Posterior vena cava (tissue), 2 donors: Measurements from ENCODE around the gene SRSF9. TPM values are rescaled to one million over a fixed set of nuclear protein-coding genes. Genes with fewer than 3 reads are reported as not detected.

Experiments
- DNase-seq: peaks from one replicate; pipeline ENCODE4 v3.0.0-alpha.2; 2020; ENCODE audit warnings: low spot score
- intact Hi-C, 2 donors: fragments of 100-400 bp; cut with DNase I; formaldehyde crosslinking; loops; one replicate each; pipeline versions ENCODE4 v1.14.1 to v1.14.2; 2022 to 2023
- total RNA-seq, 2 donors: library from RNA; stranded (reverse); fragmentation: NEBNext Ultra II Directional; extraction: Animal tissue kit (Norgen Biotek cat#: 25700); gene quantifications; one replicate each; pipeline ENCODE4 v1.2.1, GENCODE V29; 2021
- donor health status: DM: yes; HTN: yes; CAD: no.
- donor health status: DM: yes; HTN: yes; CAD: no.

SRSF9 gene
- total RNA-seq, 2 donors from 2014 or later, result 83.5 to 84.4 TPM

- no peak for DNase-seq
- intact Hi-C loops, result no loop called here
Measured at GRCh38 chr12:120485961-120486881, 16.7 kb upstream of the SRSF9 start.

GRCh38 chr12:120483621-120484020, 14.1 kb upstream of the SRSF9 start:
- intact Hi-C loops, result no loop called here
- no peak for DNase-seq

GRCh38 chr12:120481022-120481767, 11.6 kb upstream of the SRSF9 start:
- no peak for DNase-seq
- intact Hi-C loops, result no loop called here

- no peak for DNase-seq
Measured at GRCh38 chr12:120480211-120480610, 10.7 kb upstream of the SRSF9 start.

GRCh38 chr12:120479458-120479857, 9.9 kb upstream of the SRSF9 start:
- DNase-seq, result no peak
- intact Hi-C loops, result no loop called here

More at GRCh38 chr12:120480211-120480610, 10.7 kb upstream of the SRSF9 start:
- intact Hi-C loops, result no loop called here

GRCh38 chr12:120475643-120476042, 6.1 kb upstream of the SRSF9 start:
- intact Hi-C loops, result no loop called here

GRCh38 chr12:120474616-120474960, 5.0 kb upstream of the SRSF9 start:
- DNase-seq, result no peak
- intact Hi-C loops, result no loop called here

More at GRCh38 chr12:120475643-120476042, 6.1 kb upstream of the SRSF9 start:
- DNase-seq, result no peak

- no peak for DNase-seq
- intact Hi-C loops, result no loop called here
Measured at GRCh38 chr12:120473807-120474615, 4.5 kb upstream of the SRSF9 start.

- no peak for DNase-seq
- intact Hi-C loops, result no loop called here
Measured at GRCh38 chr12:120472521-120472920, 3.0 kb upstream of the SRSF9 start.

GRCh38 chr12:120470150-120470784, 719 bp upstream of the SRSF9 start:
- intact Hi-C loops, result no loop called here
- no peak for DNase-seq

- intact Hi-C loops, result no loop called here
- peak; percentile 81 for DNase-seq
Measured at GRCh38 chr12:120468821-120469449, 613 bp downstream of the SRSF9 start.

GRCh38 chr12:120468325-120468820, 1.2 kb downstream of the SRSF9 start:
- intact Hi-C loops, result no loop called here
- peak; percentile 81 for DNase-seq

- intact Hi-C loops, result no loop called here
- DNase-seq, result no peak
Measured at GRCh38 chr12:120467439-120467838, 2.1 kb downstream of the SRSF9 start.

- DNase-seq, result no peak
- intact Hi-C loops, result no loop called here
Measured at GRCh38 chr12:120466560-120467315, 2.8 kb downstream of the SRSF9 start.

- intact Hi-C loops, result no loop called here
- no peak for DNase-seq
Measured at GRCh38 chr12:120465756-120466155, 3.8 kb downstream of the SRSF9 start.

GRCh38 chr12:120463712-120464111, 5.8 kb downstream of the SRSF9 start:
- intact Hi-C loops, result no loop called here

GRCh38 chr12:120462099-120462640, 7.4 kb downstream of the SRSF9 start:
- intact Hi-C loops, result no loop called here
- no peak for DNase-seq

More at GRCh38 chr12:120463712-120464111, 5.8 kb downstream of the SRSF9 start:
- no peak for DNase-seq

GRCh38 chr12:120460157-120460556, 9.4 kb downstream of the SRSF9 start:
- no peak for DNase-seq
- intact Hi-C loops, result no loop called here
